Sigmoid colon (tissue), 7 donors: ENCODE measurements around the gene IL21R. TPM values are rescaled to one million over a fixed set of nuclear protein-coding genes. Genes with fewer than 3 reads are reported as not detected.

Source experiments
- DNase-seq: peaks from one replicate; pipeline ENCODE4 v3.0.0-alpha.2; 2019
- H3K27ac ChIP-seq, 4 donors: fragments of 200-600 bp; sonication (generic); one replicate each; pipeline ENCODE4 v1.5.1; 2016 to 2019; ENCODE audit warnings: mild to moderate bottlenecking in 1 of 4
- H3K27me3 ChIP-seq, 3 donors: fragments of 200-600 bp; sonication (generic); one replicate each; pipeline ENCODE4 v1.5.1; 2019; ENCODE audit warnings: mild to moderate bottlenecking in 1 of 3
- H3K36me3 ChIP-seq, 4 donors: fragments of 200-600 bp; sonication (generic); one replicate each; pipeline ENCODE4 v1.5.1; 2016 to 2019
- H3K4me1 ChIP-seq, 4 donors: fragments of 200-600 bp; sonication (generic); one replicate each; pipeline ENCODE4 v1.5.1; 2017 to 2019
- H3K4me3 ChIP-seq, 4 donors: fragments of 200-600 bp; sonication (generic); one replicate each; pipeline ENCODE4 v1.5.1; 2017 to 2019; ENCODE audit warnings: mild to moderate bottlenecking in 2 of 4, moderate library complexity in 1 of 4
- H3K9me3 ChIP-seq, 4 donors: fragments of 200-600 bp in 3 of 4; sonication (generic) in 3 of 4; one replicate each; pipeline versions ENCODE4 v1.5.1 to v1.6.1; 2013 to 2019
- CTCF ChIP-seq, 4 experiments: fragments of 450-650 bp in 3 of 4; fragments of 200-600 bp in 1 of 4; IDR thresholded peaks; one replicate each; pipeline ENCODE4 v1.5.1; 2016 to 2019; ENCODE audit warnings: antibody characterized with exemption in 4 of 4, mild to moderate bottlenecking in 3 of 4, moderate library complexity in 2 of 4
- EP300 ChIP-seq, 4 donors: sonication (generic); formaldehyde crosslinking; IDR thresholded peaks; one replicate each; pipeline ENCODE4 v1.6.1; 2017; ENCODE audit warnings: antibody characterized with exemption in 4 of 4
- POLR2A ChIP-seq, 2 donors: fragments of 450-650 bp; IDR thresholded peaks; one replicate each; pipeline ENCODE4 v1.6.1; 2016; ENCODE audit warnings: antibody characterized with exemption in 2 of 2, mild to moderate bottlenecking in 2 of 2, moderate library complexity in 2 of 2
- POLR2AphosphoS5 ChIP-seq, 4 donors: sonication (generic); formaldehyde crosslinking; IDR thresholded peaks; one replicate each; pipeline ENCODE4 v1.6.1; 2017; ENCODE audit warnings: antibody characterized with exemption in 4 of 4
- WGBS, 2 donors: extraction: QIAGEN DNeasy Blood & Tissue Kit; methylation state at CpG; one replicate each; pipeline ENCODE4 v1.1.7; 2013; 5-methylcytosine and 5-hydroxymethylcytosine counted together
- intact Hi-C: fragments of 100-400 bp; cut with DNase I; formaldehyde crosslinking; loops from one replicate; pipeline ENCODE4 v1.15.1; 2023
- polyA plus RNA-seq, 3 donors: library from polyadenylated mRNA; stranded (reverse); fragments of 200-250 nt; gene quantifications; one replicate each; pipeline ENCODE4 v1.2.3, GENCODE V29; 2013
- total RNA-seq, 4 donors: library from RNA; depleted of rRNA; stranded (reverse); fragments of >200 nt; gene quantifications; one replicate each; pipeline ENCODE4 v1.1.0, GENCODE V29; 2016
- donor health status: healthy with polysubstance abuse.
- donor health status: Bipolar disorder and iron deficiency.
- donor health status: healthy.

The IL21R gene
- total and polyA plus RNA-seq, 7 donors = under 0.01 to 7.9 (median 0.27) TPM; not detected in 2

GRCh38 chr16:27359615-27360014, 42.4 kb upstream of the IL21R start:
- Histone ChIP-seq H3K4me1 (peaks cover 0 to 15% (median 11%) of the 10 kb centered on the region in 4 donors), H3K4me3 (no peak overlapping the region), H3K27me3 (no peaks in the 10 kb centered on the region), H3K9me3 (no peaks in the 10 kb centered on the region), H3K27ac (peak overlapping the region in 1 of 4 donors; percentile 46), H3K36me3 (peaks cover 47 to 96% (median 76%) of the 10 kb centered on the region in 4 donors)
- DNase-seq = no peak
- WGBS, 2 donors = 80 to 89% methylated on average over 6 of the region's 6 CpGs
- intact Hi-C loops = no loop called here
- TF ChIP-seq CTCF (IDR thresholded peaks at IDR 0.05) (no peak), POLR2AphosphoS5 (IDR thresholded peaks at IDR 0.05) (no peak), POLR2A (IDR thresholded peaks at IDR 0.05) (no peak)

- Histone ChIP-seq H3K4me3 (no peak overlapping the region), H3K27me3 (no peaks in the 10 kb centered on the region), H3K27ac (no peak overlapping the region), H3K4me1 (peaks cover 0 to 15% (median 11%) of the 10 kb centered on the region in 4 donors), H3K9me3 (no peaks in the 10 kb centered on the region), H3K36me3 (peaks cover 38 to 73% (median 56%) of the 10 kb centered on the region in 4 donors)
- DNase-seq = no peak
- no peak for TF ChIP-seq EP300 (IDR thresholded peaks at IDR 0.05)
- TF ChIP-seq POLR2AphosphoS5 (IDR thresholded peaks at IDR 0.05) = no peak
- TF ChIP-seq POLR2A (IDR thresholded peaks at IDR 0.05) = no peak
- TF ChIP-seq CTCF (IDR thresholded peaks at IDR 0.05) = no peak
- 94 to 95% methylated on average over 3 of the region's 3 CpGs for WGBS, 2 donors
- intact Hi-C loops = no loop called here
These were observed 40.0 kb upstream of the IL21R start for GRCh38 chr16:27361987-27362386.

- Histone ChIP-seq H3K27me3 (no peaks in the 10 kb centered on the region), H3K36me3 (peaks cover 38 to 65% (median 51%) of the 10 kb centered on the region in 4 donors), H3K27ac (peak overlapping the region in 3 of 4 donors; percentile 27 to 68 (median 43)), H3K4me1 (peaks cover 0 to 20% (median 15%) of the 10 kb centered on the region in 4 donors), H3K4me3 (no peak overlapping the region), H3K9me3 (no peaks in the 10 kb centered on the region)
- no peak for TF ChIP-seq CTCF (IDR thresholded peaks at IDR 0.05)
- TF ChIP-seq EP300 (IDR thresholded peaks at IDR 0.05) = no peak
- TF ChIP-seq POLR2AphosphoS5 (IDR thresholded peaks at IDR 0.05) = no peak
- no peak for TF ChIP-seq POLR2A (IDR thresholded peaks at IDR 0.05)
- no peak for DNase-seq
- intact Hi-C loops = no loop called here
- WGBS, 2 donors = 90 to 92% methylated on average over 16 of the region's 16 CpGs
These were observed 39.3 kb upstream of the IL21R start for GRCh38 chr16:27362570-27363245.

GRCh38 chr16:27363246-27363632, 38.7 kb upstream of the IL21R start:
- TF ChIP-seq POLR2AphosphoS5 (IDR thresholded peaks at IDR 0.05) (no peak), POLR2A (IDR thresholded peaks at IDR 0.05) (no peak), CTCF (IDR thresholded peaks at IDR 0.05) (no peak), EP300 (IDR thresholded peaks at IDR 0.05) (no peak)
- whole genome bisulfite sequencing, 2 donors = 89 to 94% methylated on average over 5 of the region's 5 CpGs
- Histone ChIP-seq H3K36me3 (peaks cover 35 to 60% (median 47%) of the 10 kb centered on the region in 4 donors), H3K9me3 (no peaks in the 10 kb centered on the region), H3K4me3 (no peak overlapping the region), H3K27ac (peak overlapping the region in 3 of 4 donors; percentile 27 to 68 (median 43)), H3K4me1 (peaks cover 0 to 25% (median 19%) of the 10 kb centered on the region in 4 donors), H3K27me3 (no peaks in the 10 kb centered on the region)
- intact Hi-C loops = no loop called here
- no peak for DNase-seq
